ENCODE results near the gene RASAL3.

Gene RASAL3

DNA sequence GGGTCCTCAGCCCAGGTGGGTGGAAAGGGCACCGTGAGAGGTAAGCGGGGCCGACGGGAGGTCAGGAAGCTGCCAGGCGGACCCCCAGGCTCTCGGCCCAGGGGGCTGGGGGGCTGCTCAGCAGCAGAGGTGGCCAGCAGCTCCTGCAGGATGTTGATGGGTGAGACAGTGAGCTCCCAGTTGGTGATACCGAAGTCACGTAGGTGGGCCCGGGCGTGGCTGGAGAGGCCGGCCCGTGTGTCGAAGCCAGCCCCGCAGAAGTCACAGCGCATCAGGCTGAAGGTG, 27.6 kb downstream of the RASAL3 start:
- H3K27ac ChIP-seq: no peak overlapping the region; a peak in 1 of 22 replicates
- no peak for TF ChIP-seq Cebpa-rat (IDR thresholded peaks at IDR 0.05)
- H3K27me3 ChIP-seq: no peaks in the 10 kb centered on the region
- peaks cover 0 to 10% (median under 1%) of the 10 kb centered on the region in 11 experiments; a peak in 7 of 22 replicates for H4K20me1 ChIP-seq
- peaks cover 0 to 8% (median 0%) of the 10 kb centered on the region in 11 experiments; a peak in 2 of 22 replicates for H3K36me3 ChIP-seq
- no peaks in the 10 kb centered on the region for H3K9me3 ChIP-seq (replicated peaks in 1 of 11)
- H3K4me2 ChIP-seq: peak overlapping the region in 6 of 11 experiments; percentile 14 to 80 (median 68); a peak in 9 of 22 replicates
- peaks cover 13 to 81% (median 70%) of the 10 kb centered on the region in 10 experiments for H3K4me1 ChIP-seq
- no peak overlapping the region for H3K4me3 ChIP-seq
- H3K9ac ChIP-seq: peak overlapping the region in 2 of 11 experiments; percentile 23 to 41; a peak in 1 of 22 replicates

DNA sequence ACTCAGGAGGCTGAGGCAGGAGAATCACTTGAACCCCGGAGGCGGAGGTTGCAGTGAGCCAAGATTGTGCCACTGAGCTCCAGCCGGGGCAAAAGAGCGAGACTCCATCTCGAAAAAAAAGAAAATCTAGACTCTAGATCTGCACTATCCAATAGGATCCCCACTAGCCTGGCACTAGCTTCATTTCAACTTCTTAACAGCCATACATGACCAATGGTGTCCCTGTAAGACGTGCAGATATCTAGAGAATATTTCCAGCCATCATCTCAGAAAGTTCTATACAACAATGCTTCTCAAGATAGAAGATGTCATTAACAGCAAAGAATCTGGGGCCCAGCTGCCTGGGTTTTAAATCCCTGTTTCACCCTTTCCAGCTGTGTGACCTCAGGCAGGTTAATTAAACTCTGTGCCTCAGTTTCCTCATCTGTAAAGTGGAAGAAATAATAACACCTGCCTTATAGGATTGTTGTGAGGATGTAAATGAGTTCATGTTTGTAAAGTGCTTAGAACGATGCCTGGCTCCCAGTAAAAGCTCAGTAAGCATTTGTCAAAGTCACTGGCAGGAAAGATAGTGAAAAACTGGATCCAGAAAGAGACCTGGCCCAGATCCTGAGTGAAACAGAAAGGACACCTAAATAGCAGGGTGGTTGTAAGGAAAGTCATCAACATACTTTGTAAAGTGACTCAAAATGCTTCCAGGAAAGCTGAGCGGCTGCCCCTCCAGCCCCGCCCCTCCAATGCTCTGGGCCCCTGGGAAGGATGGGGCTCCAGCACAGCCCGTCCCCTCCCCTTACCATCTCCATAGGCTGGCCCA, 28.1 kb downstream of the RASAL3 start:
- Histone ChIP-seq H3K4me1 (peaks cover 18 to 81% (median 70%) of the 10 kb centered on the region in 10 experiments), H3K27ac (peak overlapping the region in 1 of 11 experiments; percentile 9; a peak in 2 of 22 replicates), H3K4me2 (peak overlapping the region in 9 of 11 experiments; percentile 7 to 80 (median 60); a peak in 16 of 22 replicates), H3K4me3 (no peak overlapping the region), H3K36me3 (peaks cover 0 to 8% (median 0%) of the 10 kb centered on the region in 11 experiments; a peak in 4 of 22 replicates), H3K9me3 (replicated peaks in 1 of 11) (no peaks in the 10 kb centered on the region), H4K20me1 (peaks cover 0 to 13% (median 6%) of the 10 kb centered on the region in 11 experiments; a peak in 16 of 22 replicates), H3K27me3 (no peaks in the 10 kb centered on the region), H3K9ac (peak overlapping the region in 4 of 11 experiments; percentile 18 to 52 (median 37); a peak in 3 of 22 replicates)
- no peak for TF ChIP-seq Cebpa-rat (IDR thresholded peaks at IDR 0.05)

DNA sequence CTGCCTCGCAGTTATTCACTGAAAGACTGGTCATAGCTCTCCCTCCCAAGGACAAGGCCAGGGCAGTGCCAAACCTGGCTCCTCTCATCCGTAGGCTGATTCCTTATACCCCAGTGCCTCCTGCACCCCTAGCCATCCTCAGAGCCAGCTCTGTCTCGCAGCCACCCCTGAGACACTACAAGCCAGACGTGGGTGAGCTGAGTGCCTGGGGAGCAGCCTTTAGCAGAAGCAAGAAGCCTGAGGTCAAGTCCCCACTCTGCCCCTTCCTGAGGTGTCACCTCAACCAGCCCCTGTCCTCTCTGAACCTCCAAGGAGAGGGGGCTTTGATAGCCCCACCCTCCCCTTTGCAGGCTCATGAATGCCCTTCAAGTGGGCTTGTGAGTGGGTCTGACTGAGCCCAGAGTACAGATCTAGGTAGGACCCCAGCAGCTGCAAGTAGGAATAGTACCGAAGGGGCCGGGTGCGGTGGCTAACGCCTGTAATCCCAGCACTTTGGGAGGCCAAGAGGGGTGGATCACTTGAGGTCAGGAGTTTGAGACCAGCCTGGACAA, 30.8 kb downstream of the RASAL3 start:
- TF ChIP-seq Cebpa-rat (IDR thresholded peaks at IDR 0.05): no peak
- peak overlapping the region; percentile 69 to 99 (median 86) for H3K4me2 ChIP-seq
- H3K9me3 ChIP-seq (replicated peaks in 1 of 11): no peaks in the 10 kb centered on the region
- H4K20me1 ChIP-seq: peaks cover 0 to 35% (median 32%) of the 10 kb centered on the region in 11 experiments; a peak in 19 of 22 replicates
- H3K4me3 ChIP-seq: peak overlapping the region; percentile 70 to 98 (median 94); a peak in 19 of 20 replicates
- peaks cover 27 to 71% (median 58%) of the 10 kb centered on the region in 10 experiments for H3K4me1 ChIP-seq
- peaks cover 20 to 26% (median 25%) of the 10 kb centered on the region in 11 experiments for H3K36me3 ChIP-seq
- peak overlapping the region in 9 of 11 experiments; percentile 89 to 99 (median 95); a peak in 17 of 22 replicates for H3K27ac ChIP-seq
- H3K27me3 ChIP-seq: no peaks in the 10 kb centered on the region
- H3K9ac ChIP-seq: peak overlapping the region in 10 of 11 experiments; percentile 90 to 100 (median 98); a peak in 17 of 22 replicates

DNA sequence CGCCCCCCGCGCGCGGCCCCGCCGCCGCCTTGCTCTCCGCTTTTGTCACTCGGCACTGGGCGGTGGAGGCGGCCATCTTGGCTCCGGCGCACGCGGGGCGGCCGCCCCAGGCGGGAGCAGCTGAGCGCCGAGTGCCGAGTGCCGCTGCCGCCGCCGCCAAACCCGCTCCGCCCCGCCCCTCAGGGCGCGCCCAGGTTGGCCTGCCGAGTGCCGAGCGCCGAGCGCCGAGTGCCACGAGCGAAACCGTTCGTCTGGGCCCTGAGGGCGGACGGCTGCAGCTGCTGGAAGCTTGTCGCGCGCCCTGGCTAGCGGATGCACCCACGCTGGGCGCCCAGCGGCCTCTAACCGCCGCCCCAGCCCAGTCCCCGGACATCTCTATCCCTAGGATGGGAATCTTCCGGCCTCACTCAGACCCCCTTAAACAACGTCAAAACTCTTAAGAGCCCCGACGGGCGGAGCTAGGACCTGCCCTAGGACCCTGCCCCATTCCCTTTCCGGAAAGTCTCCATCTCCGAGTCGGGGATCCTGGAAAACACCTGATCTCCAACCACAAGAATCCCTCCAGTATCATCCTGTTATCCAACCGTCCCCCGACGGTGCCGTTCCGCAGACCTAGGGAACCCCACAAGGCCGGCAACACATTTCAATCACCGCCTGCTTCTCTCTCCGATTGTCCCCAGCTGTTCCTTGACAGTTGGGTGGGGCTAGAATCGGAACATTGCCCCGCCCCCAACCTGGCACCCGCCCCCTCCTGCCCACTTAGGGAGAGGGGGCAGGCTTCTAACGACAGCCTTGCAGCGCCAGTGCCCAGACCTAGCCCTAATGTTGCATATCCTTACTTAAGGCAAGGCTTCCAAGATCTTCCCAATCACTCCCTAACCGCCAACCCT, 31.5 kb downstream of the RASAL3 start:
- no peaks in the 10 kb centered on the region for H3K27me3 ChIP-seq
- TF ChIP-seq Cebpa-rat (IDR thresholded peaks at IDR 0.05): no peak
- peak overlapping the region; percentile 69 to 99 (median 86) for H3K4me2 ChIP-seq
- H3K4me1 ChIP-seq: peaks cover 27 to 63% (median 52%) of the 10 kb centered on the region in 10 experiments
- peak overlapping the region; percentile 90 to 100 (median 97) for H3K9ac ChIP-seq
- peaks cover 20 to 33% (median 32%) of the 10 kb centered on the region in 11 experiments for H3K36me3 ChIP-seq
- peaks cover 0 to 42% (median 39%) of the 10 kb centered on the region in 11 experiments; a peak in 20 of 22 replicates for H4K20me1 ChIP-seq
- no peaks in the 10 kb centered on the region for H3K9me3 ChIP-seq (replicated peaks in 1 of 11)
- peak overlapping the region; percentile 70 to 98 (median 94) for H3K4me3 ChIP-seq
- peak overlapping the region; percentile 37 to 99 (median 95); a peak in 21 of 22 replicates for H3K27ac ChIP-seq

DNA sequence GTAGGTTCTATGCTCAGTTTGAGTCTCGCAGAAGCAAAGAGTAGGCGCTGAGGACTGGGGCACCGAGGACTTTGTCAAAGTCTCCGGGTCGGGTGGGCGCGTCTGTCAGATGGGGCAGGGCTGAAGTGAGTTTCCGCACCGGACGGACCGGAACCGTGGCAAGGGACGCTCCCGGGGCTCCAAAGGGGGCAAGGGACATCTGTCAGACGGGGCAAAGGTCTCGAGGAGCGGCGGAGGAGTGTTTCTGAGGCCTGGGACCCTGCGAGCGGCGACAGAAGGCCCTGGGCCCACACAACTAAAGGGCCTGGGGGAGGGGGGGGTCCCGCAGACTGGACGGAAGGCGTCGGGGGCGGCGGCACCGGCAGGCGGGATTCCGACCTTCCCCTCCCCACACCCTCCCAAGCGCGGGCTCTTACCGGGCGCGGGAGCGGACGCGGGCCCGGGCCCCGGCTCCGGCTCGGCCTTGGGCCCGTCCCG, 32.3 kb downstream of the RASAL3 start:
- peak overlapping the region; percentile 87 to 100 (median 97) for H3K4me2 ChIP-seq
- peak overlapping the region; percentile 80 to 99 (median 95) for H3K27ac ChIP-seq
- no peak for TF ChIP-seq Cebpa-rat (IDR thresholded peaks at IDR 0.05)
- peak overlapping the region; percentile 90 to 100 (median 97) for H3K9ac ChIP-seq
- H3K4me3 ChIP-seq: peak overlapping the region; percentile 70 to 98 (median 94)
- H3K36me3 ChIP-seq: peaks cover 27 to 41% (median 41%) of the 10 kb centered on the region in 11 experiments
- H3K9me3 ChIP-seq (replicated peaks in 1 of 11): no peaks in the 10 kb centered on the region; a peak in 1 of 22 replicates
- no peaks in the 10 kb centered on the region for H3K27me3 ChIP-seq
- H3K4me1 ChIP-seq: peaks cover 27 to 65% (median 52%) of the 10 kb centered on the region in 10 experiments
- H4K20me1 ChIP-seq: peaks cover 0 to 50% (median 47%) of the 10 kb centered on the region in 11 experiments; a peak in 20 of 22 replicates

DNA sequence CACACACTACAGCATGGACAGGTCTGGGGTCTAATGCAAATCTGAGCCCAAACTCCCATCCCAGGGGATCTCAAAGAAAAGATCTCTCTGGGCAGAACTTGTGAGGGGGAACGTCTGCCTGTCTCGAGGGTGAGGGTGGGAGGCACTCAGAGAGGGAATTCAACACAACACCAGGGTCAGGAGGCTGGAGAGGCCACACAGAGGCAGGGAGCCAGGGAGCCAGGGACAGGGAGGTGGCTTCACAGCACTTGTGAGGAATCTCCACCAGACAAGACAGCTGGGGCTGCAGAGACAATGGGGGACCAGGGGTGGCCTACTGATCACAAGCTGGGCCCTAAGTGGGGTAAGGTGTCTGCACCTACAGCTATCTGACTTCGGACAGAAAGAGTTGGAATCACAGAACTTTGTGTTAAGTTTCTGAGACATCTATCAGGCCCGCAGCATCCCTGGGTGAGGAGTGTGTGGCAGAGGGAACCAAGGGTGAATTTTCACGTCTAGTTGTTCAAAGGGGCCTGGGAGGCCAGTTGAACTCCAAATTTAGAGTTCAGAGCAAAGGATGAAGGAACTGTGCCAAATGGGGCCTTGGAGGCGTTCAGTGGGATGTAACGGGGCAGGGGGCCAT, 32.8 kb downstream of the RASAL3 start:
- H3K4me1 ChIP-seq: peaks cover 26 to 61% (median 48%) of the 10 kb centered on the region in 10 experiments
- H3K36me3 ChIP-seq: peaks cover 33 to 47% (median 45%) of the 10 kb centered on the region in 11 experiments
- H3K27ac ChIP-seq: peak overlapping the region; percentile 80 to 99 (median 95)
- no peak for TF ChIP-seq Cebpa-rat (IDR thresholded peaks at IDR 0.05)
- peaks cover 0 to 56% (median 52%) of the 10 kb centered on the region in 11 experiments; a peak in 20 of 22 replicates for H4K20me1 ChIP-seq
- peak overlapping the region; percentile 90 to 100 (median 97) for H3K9ac ChIP-seq
- peaks cover 0 to 4% (median 0%) of the 10 kb centered on the region in 11 experiments; a peak in 1 of 22 replicates for H3K9me3 ChIP-seq (replicated peaks in 1 of 11)
- peak overlapping the region; percentile 87 to 100 (median 97) for H3K4me2 ChIP-seq
- H3K4me3 ChIP-seq: peak overlapping the region; percentile 70 to 98 (median 94)
- H3K27me3 ChIP-seq: no peaks in the 10 kb centered on the region

DNA sequence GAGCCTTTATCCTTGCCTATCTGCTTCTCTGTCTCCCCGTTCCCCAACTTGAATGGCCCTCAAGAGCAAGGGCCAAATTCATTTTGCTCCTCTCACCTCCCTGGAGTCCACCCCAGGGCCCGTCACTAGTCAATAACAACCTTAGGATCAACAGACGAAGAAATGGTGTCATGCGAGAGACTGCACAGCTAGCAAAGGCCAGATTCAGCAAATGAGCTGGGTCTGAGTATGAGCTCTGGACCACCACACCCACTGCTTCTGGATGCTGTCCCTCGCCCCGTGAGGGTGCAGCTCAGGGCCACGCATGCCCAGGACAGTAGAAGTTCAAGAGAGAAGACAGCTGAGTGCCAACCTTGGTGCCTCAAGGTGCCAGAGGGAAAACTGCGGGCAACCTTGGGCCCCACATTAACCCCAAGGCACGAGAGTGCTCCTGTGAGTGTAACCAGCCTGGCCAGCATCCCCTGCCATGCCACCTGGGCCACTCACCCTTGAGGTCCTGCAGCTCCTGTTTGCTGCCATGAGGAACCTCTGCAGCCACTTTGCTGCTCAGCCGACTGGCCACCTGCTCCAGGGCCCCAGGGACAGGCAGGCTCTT, 33.7 kb downstream of the RASAL3 start:
- H3K4me2 ChIP-seq: peak overlapping the region; percentile 87 to 100 (median 97)

More for the DNA sequence above, 33.7 kb downstream of the RASAL3 start:
- Histone ChIP-seq H3K9ac (peak overlapping the region; percentile 90 to 100 (median 97); a peak in 21 of 22 replicates), H3K27me3 (no peaks in the 10 kb centered on the region), H3K9me3 (replicated peaks in 1 of 11) (peaks cover 0 to 10% (median 0%) of the 10 kb centered on the region in 11 experiments; a peak in 1 of 22 replicates), H3K36me3 (peaks cover 40 to 55% (median 53%) of the 10 kb centered on the region in 11 experiments), H3K4me3 (peak overlapping the region; percentile 70 to 98 (median 94); a peak in 19 of 20 replicates), H3K27ac (peak overlapping the region in 10 of 11 experiments; percentile 11 to 99 (median 94); a peak in 11 of 22 replicates), H3K4me1 (peaks cover 24 to 52% (median 40%) of the 10 kb centered on the region in 10 experiments), H4K20me1 (peaks cover 0 to 62% (median 57%) of the 10 kb centered on the region in 11 experiments; a peak in 20 of 22 replicates)
- no peak for TF ChIP-seq Cebpa-rat (IDR thresholded peaks at IDR 0.05)

Measured in BLaER1 treated with 17β-estradiol and CSF1 and Interleukin-3, amounts not matched to agents 10 nM and 100 nM (cell line).